ENCODE measurements around the gene CHRNB1. TPM values are rescaled to one million over a fixed set of nuclear protein-coding genes. Genes with fewer than 3 reads are reported as not detected.

CHRNB1 gene
- total RNA-seq, 1 donor from 2014 or later, result 4.9 TPM

GRCh38 chr17:7486181-7486580 is 41.3 kb downstream of the CHRNB1 start:
- ATAC-seq, result no peak

DNA sequence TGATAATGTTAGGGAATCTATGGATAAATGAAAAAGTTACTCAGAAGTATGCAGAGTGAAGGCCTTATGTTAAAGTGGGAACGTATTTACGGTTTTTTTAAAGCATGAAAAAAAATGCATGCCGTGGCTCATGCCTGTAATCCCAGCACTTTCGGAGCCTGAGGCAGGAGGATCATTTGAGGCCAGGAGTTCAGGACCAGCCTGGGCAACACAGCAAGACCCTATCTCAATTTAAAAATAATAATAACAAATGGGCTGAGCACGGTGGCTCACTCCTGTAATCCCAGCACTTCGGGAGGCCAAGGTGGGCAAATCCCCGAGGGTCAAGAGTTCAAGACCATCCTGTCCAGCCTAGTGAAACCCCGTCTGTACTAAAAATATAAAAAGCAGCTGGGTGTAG is 45.3 kb downstream of the CHRNB1 start:
- no peak for ATAC-seq

DNA sequence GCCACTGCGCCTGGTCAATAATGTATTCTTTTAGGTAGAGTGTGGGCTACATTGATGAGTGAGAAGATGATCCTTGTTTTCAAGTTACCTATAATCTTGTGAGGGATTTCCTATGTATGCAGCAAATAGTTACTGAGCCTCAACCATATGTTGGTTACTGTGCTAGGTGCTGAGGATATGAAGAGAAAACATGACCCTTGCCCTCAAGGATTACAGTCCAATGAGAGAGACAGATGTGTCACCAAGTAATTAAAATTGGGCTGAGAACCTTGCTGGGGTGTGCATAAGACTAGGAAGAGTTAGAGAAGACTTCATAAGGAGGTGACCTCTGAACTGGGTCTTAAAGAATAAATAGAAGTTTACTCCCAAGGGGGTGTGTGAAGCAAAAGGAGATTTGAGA is 46.7 kb downstream of the CHRNB1 start:
- no peak for ATAC-seq

GRCh38 chr17:7493941-7494340 is 49.1 kb downstream of the CHRNB1 start:
- ATAC-seq, result no peak

GRCh38 chr17:7495906-7496434 is 51.1 kb downstream of the CHRNB1 start:
- no peak for ATAC-seq

GRCh38 chr17:7496470-7497183 is 51.8 kb downstream of the CHRNB1 start:
- no peak for ATAC-seq

DNA sequence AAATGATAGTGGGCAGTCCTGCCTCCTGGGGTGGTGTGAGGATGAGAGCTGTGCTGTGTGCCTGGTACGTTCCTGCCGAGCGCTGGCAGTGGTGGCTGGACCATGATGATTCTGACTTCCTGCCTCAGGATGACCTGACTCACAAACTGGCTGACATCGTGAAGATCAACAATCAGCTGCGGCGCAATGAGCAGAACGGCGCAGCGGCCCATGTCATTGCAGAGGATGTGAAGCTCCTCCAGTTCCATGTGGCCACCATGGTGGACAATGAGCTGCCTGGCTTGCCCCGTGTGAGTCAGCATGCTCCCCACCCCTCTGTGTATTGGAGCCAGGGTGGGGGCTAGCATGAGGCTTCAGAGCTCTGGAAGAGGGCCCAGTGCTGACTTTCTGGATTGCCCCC is 52.4 kb downstream of the CHRNB1 start:
- ATAC-seq, result peak; percentile 25

GRCh38 chr17:7497636-7498035 is 52.8 kb downstream of the CHRNB1 start:
- no peak for ATAC-seq

GRCh38 chr17:7499161-7499560 is 54.3 kb downstream of the CHRNB1 start:
- no peak for ATAC-seq

DNA sequence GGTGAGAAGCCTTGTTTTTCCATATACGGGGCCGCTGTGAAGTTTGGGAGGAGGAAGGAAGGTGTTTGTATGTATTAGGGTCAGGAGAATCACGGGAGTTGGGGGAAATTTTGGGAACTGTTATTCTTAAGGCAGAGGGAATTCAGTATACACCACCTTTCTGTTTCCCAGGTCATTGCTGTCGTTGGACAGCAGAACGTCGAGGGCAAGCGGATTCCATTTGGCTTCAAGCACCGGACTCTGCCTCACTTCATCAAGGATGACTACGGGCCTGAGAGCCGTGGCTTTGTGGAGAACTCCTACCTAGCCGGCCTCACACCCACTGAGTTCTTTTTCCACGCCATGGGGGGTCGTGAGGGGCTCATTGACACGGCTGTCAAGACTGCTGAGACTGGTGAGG is 56.9 kb downstream of the CHRNB1 start:
- no peak for ATAC-seq

DNA sequence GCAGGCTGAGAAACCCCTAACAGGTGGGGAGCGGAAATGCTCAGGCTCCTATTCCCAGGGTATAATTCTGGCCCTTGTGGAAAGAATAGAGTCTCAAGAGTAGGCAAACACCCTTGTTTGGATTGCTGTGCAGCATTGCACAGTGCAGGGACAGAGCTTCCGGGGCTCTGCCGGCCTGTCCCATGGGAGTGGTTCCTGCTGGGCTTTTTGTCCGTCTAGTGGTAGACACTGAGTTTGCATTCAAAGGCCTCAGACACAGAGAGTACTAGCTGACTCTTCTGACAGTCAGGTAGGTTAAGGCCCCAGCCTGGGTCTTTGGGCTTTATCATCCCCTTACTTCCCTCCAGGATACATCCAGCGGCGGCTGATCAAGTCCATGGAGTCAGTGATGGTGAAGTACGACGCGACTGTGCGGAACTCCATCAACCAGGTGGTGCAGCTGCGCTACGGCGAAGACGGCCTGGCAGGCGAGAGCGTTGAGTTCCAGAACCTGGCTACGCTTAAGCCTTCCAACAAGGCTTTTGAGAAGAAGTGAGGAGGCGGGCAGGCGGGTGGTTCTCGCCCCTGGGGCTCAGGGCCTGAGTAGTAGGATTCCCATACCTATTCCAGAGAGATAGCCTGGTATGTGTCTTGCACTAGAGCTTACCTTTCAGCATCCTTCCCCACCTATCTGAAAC is 57.4 kb downstream of the CHRNB1 start:
- peak; percentile 27 for ATAC-seq

- ATAC-seq, result no peak
These were observed 58.1 kb downstream of the CHRNB1 start for GRCh38 chr17:7502987-7503386.

GRCh38 chr17:7503521-7503920 is 58.7 kb downstream of the CHRNB1 start:
- no peak for ATAC-seq

Other genes starting within 250 kb of the CHRNB1 start
- gene DLG4, start 225.2 kb upstream of the CHRNB1 start, total RNA-seq, result 3.1 TPM
- gene ACADVL, start 225.1 kb upstream of the CHRNB1 start, total RNA-seq, result 311 TPM
- 32.7 TPM for gene DVL2, start 210.5 kb upstream of the CHRNB1 start, total RNA-seq
- gene PHF23, start 205.6 kb upstream of the CHRNB1 start, total RNA-seq, result 33.6 TPM
- 268 TPM for gene GABARAP, start 202.6 kb upstream of the CHRNB1 start, total RNA-seq
- gene CTDNEP1, start 193.3 kb upstream of the CHRNB1 start, total RNA-seq, result 87.6 TPM
- 40.3 TPM for gene ELP5, start 192.8 kb upstream of the CHRNB1 start, total RNA-seq
- 279 TPM for gene CLDN7, start 182.6 kb upstream of the CHRNB1 start, total RNA-seq
- 0.68 TPM for gene SLC2A4, start 163.3 kb upstream of the CHRNB1 start, total RNA-seq
- gene YBX2, start 150.4 kb upstream of the CHRNB1 start, total RNA-seq, result 0.96 TPM
- gene EIF5A, start 137.4 kb upstream of the CHRNB1 start, total RNA-seq, result 623 TPM
- gene GPS2, start 129.7 kb upstream of the CHRNB1 start, total RNA-seq, result 38.9 TPM
- 13.5 TPM for gene NEURL4, start 115.7 kb upstream of the CHRNB1 start, total RNA-seq
- gene ACAP1, start 108.5 kb upstream of the CHRNB1 start, total RNA-seq, result 3.8 TPM
- 32.9 TPM for gene KCTD11, start 92.9 kb upstream of the CHRNB1 start, total RNA-seq
- gene TMEM95, start 89.9 kb upstream of the CHRNB1 start, total RNA-seq, result not detected
- gene TNK1, start 64.0 kb upstream of the CHRNB1 start, total RNA-seq, result 6.1 TPM
- gene PLSCR3, start 50.5 kb upstream of the CHRNB1 start, total RNA-seq, result 23.1 TPM
- 92.8 TPM for gene TMEM256, start 41.0 kb upstream of the CHRNB1 start, total RNA-seq
- 3.0 TPM for gene NLGN2, start 37.2 kb upstream of the CHRNB1 start, total RNA-seq
- gene SPEM1, start 24.7 kb upstream of the CHRNB1 start, total RNA-seq, result not detected
- gene SPEM2, start 19.4 kb upstream of the CHRNB1 start, total RNA-seq, result not detected
- gene SPEM3, start 16.2 kb upstream of the CHRNB1 start, total RNA-seq, result not detected
- gene TMEM102, start 9.6 kb upstream of the CHRNB1 start, total RNA-seq, result 8.2 TPM
- 8.6 TPM for gene FGF11, start 5.5 kb upstream of the CHRNB1 start, total RNA-seq
- gene ZBTB4, start 34.6 kb downstream of the CHRNB1 start, total RNA-seq, result 21.0 TPM
- gene SLC35G6, start 36.4 kb downstream of the CHRNB1 start, total RNA-seq, result not detected
- gene POLR2A, start 39.3 kb downstream of the CHRNB1 start, total RNA-seq, result 116 TPM
- gene TNFSF12, start 104.0 kb downstream of the CHRNB1 start, total RNA-seq, result 2.7 TPM
- 6.4 TPM for gene TNFSF13, start 113.7 kb downstream of the CHRNB1 start, total RNA-seq
- gene SENP3, start 116.9 kb downstream of the CHRNB1 start, total RNA-seq, result 34.5 TPM
- 61.3 TPM for gene CD68, start 134.6 kb downstream of the CHRNB1 start, total RNA-seq
- 36.7 TPM for gene MPDU1, start 138.8 kb downstream of the CHRNB1 start, total RNA-seq
- gene SOX15, start 145.0 kb downstream of the CHRNB1 start, total RNA-seq, result 74.0 TPM
- 17.0 TPM for gene FXR2, start 169.8 kb downstream of the CHRNB1 start, total RNA-seq
- gene SAT2, start 182.8 kb downstream of the CHRNB1 start, total RNA-seq, result 35.7 TPM
- 0.48 TPM for gene SHBG, start 185.1 kb downstream of the CHRNB1 start, total RNA-seq
- 0.36 TPM for gene ATP1B2, start 205.9 kb downstream of the CHRNB1 start, total RNA-seq
- gene TP53, start 242.4 kb downstream of the CHRNB1 start, total RNA-seq, result 74.1 TPM
- gene WRAP53, start 243.4 kb downstream of the CHRNB1 start, total RNA-seq, result 8.5 TPM